ENCODE measurements around the gene PLA1A.

PLA1A gene

GRCh38 chr3:119639494-119640350 is 42.0 kb downstream of the PLA1A start:
- no peak for DNase-seq

- DNase-seq: no peak
Measured at GRCh38 chr3:119641416-119641815, 43.7 kb downstream of the PLA1A start.

GRCh38 chr3:119642746-119643473 is 45.2 kb downstream of the PLA1A start:
- DNase-seq: no peak

GRCh38 chr3:119643528-119643927 is 45.8 kb downstream of the PLA1A start:
- DNase-seq: no peak

- no peak for DNase-seq
Measured at GRCh38 chr3:119644481-119644880, 46.8 kb downstream of the PLA1A start.

- no peak for DNase-seq
Measured at GRCh38 chr3:119645813-119646212, 48.1 kb downstream of the PLA1A start.

GRCh38 chr3:119647171-119647570 is 49.5 kb downstream of the PLA1A start:
- DNase-seq: no peak

- DNase-seq: no peak
Measured at GRCh38 chr3:119647843-119648575, 50.3 kb downstream of the PLA1A start.

GRCh38 chr3:119649761-119650160 is 52.1 kb downstream of the PLA1A start:
- no peak for DNase-seq

- DNase-seq: no peak
Measured at GRCh38 chr3:119652306-119653033, 54.8 kb downstream of the PLA1A start.

GRCh38 chr3:119653876-119654275 is 56.2 kb downstream of the PLA1A start:
- DNase-seq: no peak

GRCh38 chr3:119657887-119658702 is 60.4 kb downstream of the PLA1A start:
- DNase-seq: no peak

GRCh38 chr3:119658994-119659393 is 61.3 kb downstream of the PLA1A start:
- no peak for DNase-seq

GRCh38 chr3:119659606-119660291 is 62.1 kb downstream of the PLA1A start:
- no peak for DNase-seq

GRCh38 chr3:119660474-119661440 is 63.1 kb downstream of the PLA1A start, which contains the start of gene POPDC2:
TSS of gene POPDC2 (minus strand) at chr3:119660589. CDS start at chr3:119660423, 166 bp downstream.
- DNase-seq: no peak

GRCh38 chr3:119662604-119663373 is 65.1 kb downstream of the PLA1A start:
- DNase-seq: no peak

GRCh38 chr3:119663885-119664284 is 66.2 kb downstream of the PLA1A start:
- no peak for DNase-seq

GRCh38 chr3:119664370-119664769 is 66.7 kb downstream of the PLA1A start:
- no peak for DNase-seq

- DNase-seq: no peak
Measured at GRCh38 chr3:119664850-119665379, 67.2 kb downstream of the PLA1A start.

Measured in SIG-M5 (cell line).